Measurements from ENCODE around the gene CNN2. TPM values are rescaled to one million over a fixed set of nuclear protein-coding genes. Genes with fewer than 3 reads are reported as not detected.

CNN2 gene
- total and polyA plus RNA-seq, 2 of the 13 experiments (the other 11 are each of a cell fraction or from before 2014, with no cell fraction given): 63.6 to 70.0 TPM

- peak; percentile 66; the same call in 1 of the 2 replicates for TF ChIP-seq HNF4G (IDR thresholded peaks at IDR 0.05; ENCODE audit: borderline replicate concordance, low read depth, low read length)
- TF ChIP-seq HNF4G (CRISPR knock-in tag; IDR thresholded peaks at IDR 0.05; ENCODE audit: borderline replicate concordance, low read depth): peak; percentile 77; the same call in 1 of the 2 replicates
- TF ChIP-seq ZNF580 (CRISPR knock-in tag; IDR thresholded peaks at IDR 0.05; ENCODE audit: borderline replicate concordance, low read depth): peak; percentile 45; the same call in 1 of the 2 replicates
- 0 out of 2 replicates have a peak, but pooled peaks have one; percentile 62 for TF ChIP-seq RNF2 (conservative IDR thresholded peaks at IDR 0.05; ENCODE audit: low read depth)
- TF ChIP-seq THAP7 (CRISPR knock-in tag; IDR thresholded peaks at IDR 0.05): no peak
- TF ChIP-seq TRAFD1 (CRISPR knock-in tag; IDR thresholded peaks at IDR 0.05; ENCODE audit: borderline replicate concordance): no peak
- TF ChIP-seq SAFB2 (CRISPR knock-in tag; IDR thresholded peaks at IDR 0.05; ENCODE audit: borderline replicate concordance, low read depth): no peak
- TF ChIP-seq ZNF512B (CRISPR knock-in tag; IDR thresholded peaks at IDR 0.05; ENCODE audit: borderline replicate concordance): no peak
- peak; percentile 83; the same call in 1 of the 2 replicates for TF ChIP-seq NFKB2 (CRISPR knock-in tag; IDR thresholded peaks at IDR 0.05; ENCODE audit: borderline replicate concordance)
- TF ChIP-seq TFDP2 (CRISPR knock-in tag; IDR thresholded peaks at IDR 0.05): peak; percentile 78
- TF ChIP-seq TOPORS (CRISPR knock-in tag; IDR thresholded peaks at IDR 0.05): no peak
- peak; percentile 54; the same call in 1 of the 2 replicates for TF ChIP-seq MXD3 (CRISPR knock-in tag; IDR thresholded peaks at IDR 0.05)
- peak; percentile 50; the same call in 1 of the 2 replicates for TF ChIP-seq ZFX (CRISPR knock-in tag; IDR thresholded peaks at IDR 0.05; ENCODE audit: low read depth)
- no peak for TF ChIP-seq PHF5A (CRISPR knock-in tag; IDR thresholded peaks at IDR 0.05; ENCODE audit: low read depth, unreplicated experiment)
- no peak for TF ChIP-seq ZNF431 (CRISPR knock-in tag; IDR thresholded peaks at IDR 0.05; ENCODE audit: borderline replicate concordance, low read depth)
- peak; percentile 76 for TF ChIP-seq ZSCAN25 (CRISPR knock-in tag; IDR thresholded peaks at IDR 0.05)
- TF ChIP-seq TARDBP (CRISPR knock-in tag; IDR thresholded peaks at IDR 0.05): peak; percentile 24; the same call in 1 of the 2 replicates
- TF ChIP-seq PHF21A (CRISPR knock-in tag; IDR thresholded peaks at IDR 0.05): 0 out of 2 replicates have a peak, but pooled peaks have one; percentile 32
- TF ChIP-seq GMEB1 (CRISPR knock-in tag; IDR thresholded peaks at IDR 0.05; ENCODE audit: borderline replicate concordance): peak; percentile 41; the same call in 1 of the 2 replicates
Observed at GRCh38 chr19:1046117-1046626, 19.8 kb downstream of the CNN2 start (continued).

Measured in HepG2 (cell line).